Neural crest cell (in vitro differentiated cells): ENCODE data around the gene CASP6. TPM values are rescaled to one million over a fixed set of nuclear protein-coding genes. Genes with fewer than 3 reads are reported as not detected.

Experiments used
- DNase-seq: peaks from one replicate; pipeline ENCODE4 v3.0.0; 2021; ENCODE audit warnings: low read depth, mixed read lengths, low spot score
- H3K27ac Mint-ChIP-seq: one replicate; pipeline ENCODE4 v1.8.0; 2021; ENCODE audit warnings: mild to moderate bottlenecking, mixed read lengths; ENCODE audit not compliant: unreplicated experiment
- H3K27me3 Mint-ChIP-seq: 2 replicates; pipeline ENCODE4 v1.8.0; 2021; ENCODE audit warnings: low read depth, mild to moderate bottlenecking, mixed read lengths
- H3K36me3 Mint-ChIP-seq: 2 replicates; pipeline ENCODE4 v1.8.0; 2021; ENCODE audit warnings: low read depth, mild to moderate bottlenecking, mixed read lengths
- H3K4me1 Mint-ChIP-seq: 2 replicates; pipeline ENCODE4 v1.8.0; 2021; ENCODE audit warnings: mixed read lengths
- H3K4me3 Mint-ChIP-seq: one replicate; pipeline ENCODE4 v1.8.0; 2021; ENCODE audit warnings: mild to moderate bottlenecking, mixed read lengths
- H3K9me3 Mint-ChIP-seq: 2 replicates; pipeline ENCODE4 v1.8.0; 2021; ENCODE audit warnings: mixed read lengths
- total RNA-seq: library from RNA; stranded (reverse); gene quantifications from 2 replicates; pipeline ENCODE4 v1.2.1, GENCODE V29; 2021
- TF ChIP-seq, protein P1 (sequence below): fragments of 200-600 bp; sonication (generic); conservative IDR thresholded peaks from 2 replicates; pipeline ENCODE4 v1.5.0; 2021; ENCODE audit warnings: antibody characterized with exemption, mild to moderate bottlenecking

Gene CASP6
- total RNA-seq, 1 donor from 2014 or later, result 25.4 TPM

DNA sequence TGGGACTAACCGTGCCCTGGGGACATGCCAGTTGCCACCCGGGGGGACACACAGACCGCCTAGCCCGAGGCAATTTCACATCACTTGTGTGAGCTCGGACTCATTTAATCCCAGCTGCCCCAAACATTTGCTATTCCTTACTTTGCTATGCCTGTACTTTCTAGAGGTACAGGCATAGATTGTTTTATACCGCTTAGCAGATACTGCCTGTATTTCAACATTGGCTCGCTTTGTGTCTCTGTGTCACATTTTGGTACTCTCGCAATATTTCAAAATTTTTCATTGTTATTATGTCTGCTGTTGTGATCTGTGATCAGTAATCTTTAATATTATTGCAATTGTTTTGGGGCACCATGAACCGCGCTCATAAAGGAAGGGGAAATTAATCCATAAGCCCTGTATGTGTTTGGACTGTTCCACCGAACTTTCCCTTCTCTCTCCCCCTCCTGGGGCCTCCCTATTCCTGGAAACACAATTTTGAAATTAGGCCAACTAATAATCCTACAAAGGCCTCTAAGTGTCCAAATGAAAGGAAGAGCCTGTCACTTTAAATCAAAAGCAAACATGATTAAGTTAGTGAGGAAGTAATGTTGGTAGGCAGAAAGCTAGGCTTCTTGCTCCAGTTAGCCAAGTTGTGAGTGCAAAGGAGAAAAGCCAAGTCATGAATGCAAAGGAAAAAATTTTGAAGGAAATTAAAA lies 568 bp upstream of the CASP6 start:
- Mint-ChIP-seq H3K36me3 (peaks cover 8% of the 10 kb centered on the region), H3K4me3 (peak overlapping the region; percentile 98), H3K9me3 (no peaks in the 10 kb centered on the region), H3K4me1 (peaks cover 21% of the 10 kb centered on the region), H3K27me3 (no peaks in the 10 kb centered on the region), H3K27ac (no peak overlapping the region)
- no peak for DNase-seq
- TF ChIP-seq, protein P1, sequence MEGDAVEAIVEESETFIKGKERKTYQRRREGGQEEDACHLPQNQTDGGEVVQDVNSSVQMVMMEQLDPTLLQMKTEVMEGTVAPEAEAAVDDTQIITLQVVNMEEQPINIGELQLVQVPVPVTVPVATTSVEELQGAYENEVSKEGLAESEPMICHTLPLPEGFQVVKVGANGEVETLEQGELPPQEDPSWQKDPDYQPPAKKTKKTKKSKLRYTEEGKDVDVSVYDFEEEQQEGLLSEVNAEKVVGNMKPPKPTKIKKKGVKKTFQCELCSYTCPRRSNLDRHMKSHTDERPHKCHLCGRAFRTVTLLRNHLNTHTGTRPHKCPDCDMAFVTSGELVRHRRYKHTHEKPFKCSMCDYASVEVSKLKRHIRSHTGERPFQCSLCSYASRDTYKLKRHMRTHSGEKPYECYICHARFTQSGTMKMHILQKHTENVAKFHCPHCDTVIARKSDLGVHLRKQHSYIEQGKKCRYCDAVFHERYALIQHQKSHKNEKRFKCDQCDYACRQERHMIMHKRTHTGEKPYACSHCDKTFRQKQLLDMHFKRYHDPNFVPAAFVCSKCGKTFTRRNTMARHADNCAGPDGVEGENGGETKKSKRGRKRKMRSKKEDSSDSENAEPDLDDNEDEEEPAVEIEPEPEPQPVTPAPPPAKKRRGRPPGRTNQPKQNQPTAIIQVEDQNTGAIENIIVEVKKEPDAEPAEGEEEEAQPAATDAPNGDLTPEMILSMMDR, result no peak

DNA sequence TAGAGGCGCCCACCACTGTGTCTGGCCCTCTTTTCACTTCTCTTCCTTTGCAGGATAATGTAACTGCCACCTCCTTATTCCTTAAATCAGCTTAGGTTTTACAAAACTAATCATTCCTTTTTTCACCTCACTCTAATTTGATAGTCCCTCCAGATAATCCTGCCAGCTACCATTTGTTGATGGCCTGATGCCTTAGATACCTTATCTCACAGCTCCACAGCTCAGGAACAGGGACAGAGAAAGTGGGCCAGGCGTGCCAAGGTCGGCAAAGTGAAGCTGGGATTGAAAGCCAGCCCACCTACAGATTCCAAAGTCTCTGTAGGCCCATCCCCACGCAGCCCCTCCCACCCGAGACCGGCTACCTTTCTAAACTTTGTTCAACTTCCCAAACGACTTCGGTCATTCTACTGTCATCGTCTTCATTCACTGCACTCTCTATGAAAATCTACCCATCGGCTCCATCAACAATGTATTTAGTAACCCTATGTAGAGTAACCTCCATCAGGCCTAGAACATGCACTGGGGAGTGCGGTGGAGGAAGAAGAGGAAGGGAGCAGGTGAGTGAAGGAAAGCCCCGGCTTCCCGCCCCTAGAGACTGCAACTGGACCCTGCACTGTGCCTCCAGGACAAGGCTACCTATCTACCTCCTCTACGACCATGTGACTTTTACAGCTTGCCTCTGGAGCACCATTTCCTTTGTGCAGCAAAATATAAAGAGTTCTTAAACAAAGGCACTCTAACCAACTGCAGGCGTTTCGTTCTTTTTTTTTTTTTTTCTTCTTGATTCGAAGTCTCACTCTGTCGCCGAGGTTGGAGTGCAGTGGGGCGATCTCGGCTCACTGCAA lies 1.5 kb downstream of the CASP6 start:
- TF ChIP-seq, protein P1, result no peak
- Mint-ChIP-seq H3K27ac (peak overlapping the region; percentile 98), H3K9me3 (no peaks in the 10 kb centered on the region), H3K36me3 (peaks cover 17% of the 10 kb centered on the region), H3K4me3 (peak overlapping the region; percentile 98), H3K27me3 (no peaks in the 10 kb centered on the region), H3K4me1 (peaks cover 21% of the 10 kb centered on the region)
- DNase-seq, result no peak

GRCh38 chr4:109699553-109700225 lies 3.6 kb downstream of the CASP6 start:
- TF ChIP-seq, protein P1, result no peak
- Mint-ChIP-seq H3K27ac (no peak overlapping the region), H3K4me1 (peaks cover 21% of the 10 kb centered on the region), H3K36me3 (peaks cover 21% of the 10 kb centered on the region), H3K4me3 (peak overlapping the region; percentile 10), H3K27me3 (no peaks in the 10 kb centered on the region), H3K9me3 (no peaks in the 10 kb centered on the region)
- DNase-seq, result no peak

DNA sequence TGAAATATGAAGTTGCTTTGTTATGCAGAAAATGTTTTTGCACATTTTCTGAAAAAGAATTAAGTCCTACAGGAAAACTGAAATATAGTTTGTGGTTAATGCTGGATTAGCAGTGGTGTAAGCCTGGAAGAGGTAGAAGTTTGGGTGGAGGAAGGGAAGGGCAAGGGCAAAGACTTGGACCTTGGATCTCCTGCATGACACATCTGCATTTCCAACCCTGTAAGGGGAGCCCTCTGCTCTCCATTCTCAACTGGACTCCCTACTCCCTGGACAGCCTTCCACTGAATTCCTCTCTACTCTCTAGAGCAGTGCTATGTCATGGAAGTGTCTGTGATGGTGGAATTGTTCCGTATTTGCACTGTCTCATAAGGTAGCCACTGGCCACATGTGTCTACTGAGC lies 4.6 kb downstream of the CASP6 start:
- no peak for DNase-seq
- H3K36me3 Mint-ChIP-seq, result peaks cover 25% of the 10 kb centered on the region
- TF ChIP-seq, protein P1, result no peak
- H3K27me3 Mint-ChIP-seq, result no peaks in the 10 kb centered on the region
- no peak overlapping the region for H3K27ac Mint-ChIP-seq
- H3K4me3 Mint-ChIP-seq, result no peak overlapping the region
- H3K4me1 Mint-ChIP-seq, result peaks cover 16% of the 10 kb centered on the region
- no peaks in the 10 kb centered on the region for H3K9me3 Mint-ChIP-seq

DNA sequence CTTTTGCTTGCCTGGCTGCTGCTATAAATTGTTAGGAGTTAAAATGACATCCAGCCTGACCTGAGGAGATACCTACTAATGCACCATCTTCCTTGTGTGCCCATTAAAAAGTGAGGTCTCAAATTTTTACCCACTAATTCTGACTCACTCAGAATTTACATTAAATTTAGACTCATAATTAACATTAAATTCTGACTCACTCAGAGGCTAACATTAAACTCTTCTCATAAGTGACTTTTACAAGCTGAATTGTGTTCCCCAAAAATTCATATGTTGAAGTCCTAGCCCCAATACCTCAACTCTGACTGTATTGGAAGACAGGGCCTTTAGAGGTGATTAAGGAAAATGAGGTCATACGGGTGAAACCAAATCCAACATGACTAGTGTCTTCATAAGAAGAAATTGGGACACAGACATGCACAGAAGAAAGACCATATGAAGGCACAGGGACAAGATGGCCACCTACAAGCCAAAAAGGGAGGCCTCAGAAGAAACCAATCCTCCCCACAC lies 11.8 kb downstream of the CASP6 start:
- no peaks in the 10 kb centered on the region for H3K4me1 Mint-ChIP-seq
- H3K36me3 Mint-ChIP-seq, result peaks cover 26% of the 10 kb centered on the region
- TF ChIP-seq, protein P1, result no peak
- H3K9me3 Mint-ChIP-seq, result no peaks in the 10 kb centered on the region
- H3K4me3 Mint-ChIP-seq, result no peak overlapping the region
- DNase-seq, result no peak
- no peaks in the 10 kb centered on the region for H3K27me3 Mint-ChIP-seq
- H3K27ac Mint-ChIP-seq, result no peak overlapping the region
